OCI-LY1 (cell line): Measurements from ENCODE around the gene PPIF.

Source experiments
- H2AFZ ChIP-seq: fragments of 200-600 bp; sonication (generic), shearing (Covaris generic); 2 replicates; pipeline ENCODE4 v1.6.0; 2014; ENCODE audit warnings: antibody characterized with exemption, mild to moderate bottlenecking, low read length
- H3F3A ChIP-seq: fragments of 200-600 bp; sonication (generic), shearing (Covaris generic); 2 replicates; pipeline ENCODE4 v1.6.0; 2014; ENCODE audit warnings: mild to moderate bottlenecking, antibody characterized with exemption, low read length, moderate library complexity; ENCODE audit not compliant: insufficient read depth
- H3K27ac ChIP-seq: fragments of 200-600 bp; sonication (generic); 2 replicates; pipeline ENCODE4 v1.5.1; 2014; ENCODE audit warnings: low read length, mixed run types, mild to moderate bottlenecking, low read depth; ENCODE audit not compliant: poor library complexity, severe bottlenecking
- H3K27me3 ChIP-seq: fragments of 200-600 bp; sonication (generic); 2 replicates; pipeline ENCODE4 v1.6.0; 2014; ENCODE audit warnings: antibody characterized with exemption, mild to moderate bottlenecking, low read length, moderate library complexity; ENCODE audit not compliant: insufficient read depth
- H3K36me3 ChIP-seq: fragments of 200-600 bp; sonication (generic); 2 replicates; pipeline ENCODE4 v1.6.1; 2014; ENCODE audit warnings: mild to moderate bottlenecking, antibody characterized with exemption, low read length, moderate library complexity, mixed read lengths; ENCODE audit not compliant: insufficient read depth
- H3K4me1 ChIP-seq: fragments of 200-600 bp; sonication (generic); 2 replicates; pipeline ENCODE4 v1.5.1; 2014; ENCODE audit warnings: mild to moderate bottlenecking, low read length, moderate library complexity; ENCODE audit not compliant: insufficient read depth, severe bottlenecking
- H3K4me2 ChIP-seq: fragments of 200-600 bp; sonication (generic), shearing (Covaris generic); 2 replicates; pipeline ENCODE4 v1.6.1; 2014; ENCODE audit warnings: low read length
- H3K4me3 ChIP-seq: fragments of 200-600 bp; sonication (generic); 2 replicates; pipeline ENCODE4 v1.5.1; 2014; ENCODE audit warnings: low read length, low read depth, mild to moderate bottlenecking, mixed read lengths; ENCODE audit not compliant: poor library complexity, severe bottlenecking
- H3K79me2 ChIP-seq: fragments of 200-600 bp; shearing (Covaris generic); 2 replicates; pipeline ENCODE4 v1.6.1; 2016; ENCODE audit warnings: mixed run types, low read length, mixed read lengths; ENCODE audit not compliant: insufficient read depth
- H3K9ac ChIP-seq: fragments of 200-600 bp; sonication (generic), shearing (Covaris generic); 2 replicates; pipeline ENCODE4 v1.6.1; 2014; ENCODE audit warnings: mild to moderate bottlenecking, low read length, mixed read lengths
- H3K9me2 ChIP-seq: fragments of 200-600 bp; sonication (generic), shearing (Covaris generic); 2 replicates; pipeline ENCODE4 v1.6.1; 2014; ENCODE audit warnings: low read depth, mild to moderate bottlenecking, low read length, mixed read lengths
- H3K9me3 ChIP-seq: fragments of 200-600 bp; shearing (Covaris generic); 2 replicates; pipeline ENCODE4 v1.6.1; 2014; ENCODE audit warnings: low read length, mixed read lengths
- H4K20me1 ChIP-seq: fragments of 200-600 bp; sonication (generic), shearing (Covaris generic); 2 replicates; pipeline ENCODE4 v1.6.0; 2016; ENCODE audit warnings: mild to moderate bottlenecking, low read length; ENCODE audit not compliant: insufficient read depth
- CTCF ChIP-seq: fragments of 200-600 bp; sonication (generic), shearing (Covaris generic); IDR thresholded peaks from 2 replicates; pipeline ENCODE4 v1.5.1; 2017; ENCODE audit warnings: mild to moderate bottlenecking, antibody characterized with exemption, low read length, moderate library complexity, mixed read lengths
- EZH2 ChIP-seq: fragments of 200-600 bp; sonication (generic), shearing (Covaris generic); IDR thresholded peaks from 2 replicates; pipeline ENCODE4 v1.8.0; 2017; ENCODE audit warnings: borderline replicate concordance, mixed run types, mild to moderate bottlenecking, antibody characterized with exemption, low read length, moderate library complexity, mixed read lengths

Gene PPIF

GRCh38 chr10:79353726-79354125 is 6.5 kb downstream of the PPIF start:
- Histone ChIP-seq H3K36me3 (peaks cover 86% of the 10 kb centered on the region), H3K9me2 (no peaks in the 10 kb centered on the region), H4K20me1 (no peaks in the 10 kb centered on the region), H3K4me3 (no peak overlapping the region), H3K9me3 (no peaks in the 10 kb centered on the region), H3F3A (no peaks in the 10 kb centered on the region), H3K27me3 (no peaks in the 10 kb centered on the region), H3K27ac (no peak overlapping the region), H3K4me1 (peaks cover 10% of the 10 kb centered on the region), H2AFZ (no peak overlapping the region), H3K79me2 (peaks cover 1% of the 10 kb centered on the region), H3K9ac (no peak overlapping the region), H3K4me2 (no peak overlapping the region)
- TF ChIP-seq EZH2 = no peak
- TF ChIP-seq CTCF = no peak

- H3K27me3 ChIP-seq = no peaks in the 10 kb centered on the region
- H3K4me2 ChIP-seq = no peak overlapping the region
- H3K9me2 ChIP-seq = no peaks in the 10 kb centered on the region
- no peak overlapping the region for H3K9ac ChIP-seq
- H3K79me2 ChIP-seq = no peaks in the 10 kb centered on the region
- H3K4me3 ChIP-seq = no peak overlapping the region
- no peaks in the 10 kb centered on the region for H4K20me1 ChIP-seq
- H2AFZ ChIP-seq = no peak overlapping the region
- H3K27ac ChIP-seq = no peak overlapping the region
- no peaks in the 10 kb centered on the region for H3F3A ChIP-seq
- peaks cover 6% of the 10 kb centered on the region for H3K4me1 ChIP-seq
- peaks cover 81% of the 10 kb centered on the region for H3K36me3 ChIP-seq
- no peaks in the 10 kb centered on the region for H3K9me3 ChIP-seq
- no peak for TF ChIP-seq EZH2
- TF ChIP-seq CTCF = no peak
Measured at GRCh38 chr10:79354141-79354540, 6.9 kb downstream of the PPIF start.

DNA sequence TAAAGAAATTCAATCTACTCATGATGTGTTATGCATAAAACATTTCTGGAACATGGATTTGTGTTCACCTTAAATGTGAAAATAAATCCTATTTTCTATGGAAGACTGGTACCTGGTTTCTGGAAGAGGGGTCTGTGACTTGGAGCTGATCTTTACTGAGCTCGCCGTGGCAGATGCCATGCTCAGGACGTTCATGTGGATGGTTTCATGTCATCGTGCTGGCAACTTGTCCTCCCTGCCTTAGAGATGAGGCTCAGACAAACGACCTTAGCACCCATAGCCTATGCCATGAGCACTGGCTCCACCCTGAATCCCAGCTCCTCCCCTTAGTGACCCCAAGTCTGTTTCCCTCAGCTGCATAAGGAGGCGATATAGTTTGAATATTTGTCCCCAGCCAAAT is 7.3 kb downstream of the PPIF start:
- Histone ChIP-seq H3K27me3 (no peaks in the 10 kb centered on the region), H3K4me1 (peaks cover 2% of the 10 kb centered on the region), H3K9ac (no peak overlapping the region), H2AFZ (no peak overlapping the region), H3K4me2 (no peak overlapping the region), H3K27ac (no peak overlapping the region), H3K79me2 (no peaks in the 10 kb centered on the region), H3K36me3 (peaks cover 77% of the 10 kb centered on the region), H4K20me1 (no peaks in the 10 kb centered on the region), H3F3A (no peaks in the 10 kb centered on the region), H3K9me2 (no peaks in the 10 kb centered on the region), H3K4me3 (no peak overlapping the region), H3K9me3 (no peaks in the 10 kb centered on the region)
- TF ChIP-seq CTCF = no peak
- TF ChIP-seq EZH2 = no peak
